Measurements from ENCODE around the gene NKX1-1.

NKX1-1 gene

GRCh38 chr4:1358421-1359143 is 47.7 kb downstream of the NKX1-1 start:
- H3K4me3 ChIP-seq (replicated peaks; ENCODE audit: low read depth, low read length) = no peak overlapping the region
- DNase-seq (ENCODE audit: low read depth) = no peak
- no peak for TF ChIP-seq CTCF (IDR thresholded peaks at IDR 0.05; ENCODE audit: low read length, missing control alignments)

- DNase-seq (ENCODE audit: low read depth) = no peak
- no peak overlapping the region for H3K4me3 ChIP-seq (replicated peaks; ENCODE audit: low read depth, low read length)
- no peak for TF ChIP-seq CTCF (IDR thresholded peaks at IDR 0.05; ENCODE audit: low read length, missing control alignments)
These were observed 48.6 kb downstream of the NKX1-1 start for GRCh38 chr4:1357356-1358248.

- no peak overlapping the region for H3K4me3 ChIP-seq (replicated peaks; ENCODE audit: low read depth, low read length)
- TF ChIP-seq CTCF (IDR thresholded peaks at IDR 0.05; ENCODE audit: low read length, missing control alignments) = peak; percentile 80
- DNase-seq (ENCODE audit: low read depth) = peak; percentile 66
These were observed 49.9 kb downstream of the NKX1-1 start for GRCh38 chr4:1356181-1356998.

GRCh38 chr4:1355378-1355777 is 50.9 kb downstream of the NKX1-1 start:
- no peak for TF ChIP-seq CTCF (IDR thresholded peaks at IDR 0.05; ENCODE audit: low read length, missing control alignments)
- H3K4me3 ChIP-seq (replicated peaks; ENCODE audit: low read depth, low read length) = no peak overlapping the region
- no peak for DNase-seq (ENCODE audit: low read depth)

GRCh38 chr4:1354983-1355275 is 51.3 kb downstream of the NKX1-1 start:
- DNase-seq (ENCODE audit: low read depth) = no peak
- no peak for TF ChIP-seq CTCF (IDR thresholded peaks at IDR 0.05; ENCODE audit: low read length, missing control alignments)
- H3K4me3 ChIP-seq (replicated peaks; ENCODE audit: low read depth, low read length) = no peak overlapping the region

- no peak overlapping the region for H3K4me3 ChIP-seq (replicated peaks; ENCODE audit: low read depth, low read length)
- no peak for DNase-seq (ENCODE audit: low read depth)
- no peak for TF ChIP-seq CTCF (IDR thresholded peaks at IDR 0.05; ENCODE audit: low read length, missing control alignments)
These were observed 51.9 kb downstream of the NKX1-1 start for GRCh38 chr4:1354136-1354982.
